GM18951 (cell line): ENCODE data around the gene UBE4B.
"Not testable (repeated sequence)": the region's sequence is repeated elsewhere in the genome, so short reads cannot be mapped to it uniquely, and the experiment has no call there.

Experiments
- POLR2A ChIP-seq: IDR thresholded peaks from 4 replicates; pipeline ENCODE4 v1.6.1; 2011; ENCODE audit warnings: mild to moderate bottlenecking; ENCODE audit not compliant: insufficient read length, insufficient read depth; ENCODE audit errors: extremely low read depth
- in situ Hi-C: fragments of 300-500 bp; cut with MboI; formaldehyde crosslinking; loops from one replicate; pipeline ENCODE4 v1.12.0; 2022; ENCODE audit warnings: low sequenced_read_pairs, mixed read lengths, inconsistent platforms; ENCODE audit not compliant: unreplicated experiment

The UBE4B gene

GRCh38 chr1:10212476-10212875 lies 179.7 kb downstream of the UBE4B start:
- in situ Hi-C loops: no loop called here

DNA sequence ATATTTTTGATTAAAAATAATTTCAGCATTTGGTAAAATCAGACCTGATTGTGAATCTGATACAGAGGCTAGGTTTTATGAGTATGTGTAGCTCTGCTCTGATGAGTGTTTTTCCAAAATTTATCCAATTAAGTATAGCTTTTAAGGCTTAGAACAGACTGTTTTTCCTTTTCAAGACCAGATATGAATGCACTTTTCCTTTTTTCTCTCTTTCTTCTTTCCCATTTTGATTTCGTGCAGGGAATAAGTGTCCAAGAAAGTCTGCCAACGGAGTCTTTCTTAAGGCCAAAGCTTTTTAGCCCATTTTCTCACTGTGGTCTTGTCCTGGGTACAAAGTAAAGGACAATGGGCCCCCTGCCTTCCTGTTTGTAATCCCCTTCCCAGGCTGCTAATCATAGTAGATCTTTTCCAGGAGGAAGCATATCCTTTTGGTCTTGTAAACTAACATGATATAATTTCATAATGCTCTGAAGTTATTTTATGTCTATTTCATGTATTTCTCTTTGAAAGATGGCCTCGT lies 180.5 kb downstream of the UBE4B start:
- TF ChIP-seq POLR2A: no peak
- in situ Hi-C loops: no loop called here

More at GRCh38 chr1:10212476-10212875, 179.7 kb downstream of the UBE4B start:
- TF ChIP-seq POLR2A: no peak

GRCh38 chr1:10216090-10216749 lies 183.5 kb downstream of the UBE4B start:
- in situ Hi-C loops: no loop called here

DNA sequence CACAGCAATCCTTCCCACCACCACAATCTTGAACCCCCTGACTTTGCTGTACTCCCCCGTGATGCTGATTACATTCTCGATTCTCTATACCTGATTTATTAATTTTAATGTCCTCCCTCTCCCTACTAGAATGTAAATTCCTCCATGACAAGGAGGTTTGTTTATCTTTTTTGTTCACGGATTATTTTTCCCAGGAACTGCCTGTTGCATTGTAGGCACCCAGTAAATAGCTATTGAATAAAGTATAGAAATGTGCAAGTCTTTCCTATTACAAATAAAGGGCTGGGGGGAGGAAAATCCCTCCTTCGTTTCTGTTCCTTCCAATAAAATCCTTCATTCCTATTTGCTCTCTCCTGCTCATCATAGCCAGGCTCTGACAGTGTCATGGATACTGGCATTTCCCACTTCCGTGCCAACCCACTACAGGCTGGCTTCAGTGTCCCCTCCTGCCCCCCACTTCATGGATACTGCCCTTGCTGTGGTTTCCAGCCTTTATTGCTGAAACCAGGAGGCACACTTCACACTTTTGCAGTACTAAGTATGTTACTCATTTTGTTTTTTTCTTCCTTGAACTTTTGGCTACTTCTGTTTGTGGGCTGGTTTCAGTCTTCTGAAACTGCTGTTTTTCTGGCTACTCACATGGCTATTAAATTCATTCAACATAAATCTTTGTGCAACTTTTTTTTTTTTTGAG lies 185.1 kb downstream of the UBE4B start:
- in situ Hi-C loops: no loop called here

More at GRCh38 chr1:10216090-10216749, 183.5 kb downstream of the UBE4B start:
- TF ChIP-seq POLR2A: no peak

GRCh38 chr1:10220200-10220599 lies 187.4 kb downstream of the UBE4B start:
- in situ Hi-C loops: no loop called here
- TF ChIP-seq POLR2A: no peak

More for the DNA sequence above, 185.1 kb downstream of the UBE4B start:
- TF ChIP-seq POLR2A: no peak

DNA sequence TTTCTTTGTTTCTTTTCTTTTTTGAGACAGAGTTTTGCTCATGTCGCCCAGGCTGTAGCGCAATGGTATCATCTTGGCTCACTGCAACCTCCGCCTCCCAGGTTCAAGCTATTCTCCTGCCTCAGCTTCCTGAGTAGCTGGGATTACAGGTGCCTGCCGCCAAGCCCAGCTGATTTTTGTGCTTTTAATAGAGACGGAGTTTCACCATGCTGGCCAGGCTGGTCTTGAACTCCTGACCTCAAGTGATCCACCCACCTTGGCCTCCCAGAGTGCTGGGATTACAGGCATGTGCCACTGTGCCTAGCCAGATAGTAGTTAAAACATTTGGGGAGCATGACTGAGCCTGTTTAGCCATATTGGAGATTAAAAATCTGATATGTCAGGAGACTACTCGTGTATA lies 187.9 kb downstream of the UBE4B start:
- in situ Hi-C loops: not testable (repeated sequence)

DNA sequence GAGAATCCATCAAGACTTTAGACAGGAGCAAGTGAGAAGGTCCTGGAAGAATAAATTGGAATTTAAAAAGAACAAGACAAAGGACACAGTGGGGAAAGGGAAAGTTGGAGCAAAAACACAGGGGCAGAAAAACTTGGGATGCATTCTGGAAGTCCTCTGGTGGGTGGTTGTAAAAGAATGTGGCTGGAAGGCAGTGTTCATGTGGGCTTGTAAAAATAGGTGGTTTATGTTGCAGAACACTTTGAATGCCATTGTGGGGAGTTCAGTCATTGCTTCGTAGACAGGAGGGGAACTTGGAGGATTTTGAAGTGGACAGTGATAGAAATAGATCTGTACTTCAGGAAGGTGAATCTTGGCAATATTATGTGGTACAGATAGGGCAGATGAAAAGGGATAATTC lies 192.8 kb downstream of the UBE4B start:
- no peak for TF ChIP-seq POLR2A
- in situ Hi-C loops: no loop called here

DNA sequence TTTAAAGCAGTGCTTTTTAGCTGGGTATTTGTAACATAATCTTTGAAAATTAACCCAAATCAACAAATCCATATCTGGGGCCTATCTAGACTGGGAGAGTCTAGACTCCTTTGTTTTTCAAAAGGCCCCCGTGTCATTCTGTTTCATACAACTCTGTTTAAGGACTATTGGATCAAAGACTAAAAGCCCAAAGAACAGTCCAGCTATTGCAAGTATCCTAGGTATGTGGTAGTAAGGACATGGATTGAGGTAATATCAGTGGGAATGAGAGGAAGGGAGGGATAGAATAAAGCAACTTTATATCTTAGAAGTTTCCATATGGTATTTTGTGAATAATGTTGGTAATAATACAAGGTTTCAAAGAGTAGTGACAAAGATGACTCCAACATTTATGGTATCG lies 195.8 kb downstream of the UBE4B start:
- no peak for TF ChIP-seq POLR2A
- in situ Hi-C loops: no loop called here

DNA sequence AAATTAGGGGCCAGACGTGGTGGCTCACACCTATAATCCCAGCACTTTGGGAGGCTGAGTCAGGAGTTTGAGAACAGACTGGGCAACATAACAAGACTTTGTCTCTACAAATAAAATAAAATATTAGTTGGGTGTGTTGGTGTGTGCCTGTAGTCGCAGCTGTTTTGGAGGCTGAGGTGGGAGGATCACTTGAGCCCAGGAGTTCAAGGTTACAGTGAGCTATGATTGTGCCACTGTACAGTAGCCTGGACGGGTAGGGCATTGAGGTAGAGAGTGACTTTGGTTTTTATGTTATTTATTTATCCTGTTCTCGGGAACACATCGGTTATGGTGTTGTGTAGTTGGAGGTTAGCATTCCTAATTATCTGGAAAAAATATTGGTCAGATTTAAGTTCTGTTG lies 197.1 kb downstream of the UBE4B start:
- in situ Hi-C loops: no loop called here
- TF ChIP-seq POLR2A: no peak
